Psoas muscle (tissue), 8 donors: ENCODE data around the gene ENTPD1. TPM values are rescaled to one million over a fixed set of nuclear protein-coding genes. Genes with fewer than 3 reads are reported as not detected.

Source experiments
- ATAC-seq, 4 donors: fragments of 200-7000 bp; cut with Tn5 transposase; one replicate each; pipeline ENCODE4 v1.9.1; 2020; ENCODE audit warnings: moderate library complexity in 3 of 4, mild to moderate bottlenecking in 2 of 4
- DNase-seq, 2 donors: peaks; one replicate each; pipeline ENCODE4 v3.0.0-alpha.2; 2020
- H3K27ac ChIP-seq: fragments of 200-600 bp; one replicate; pipeline ENCODE4 v1.8.0; 2022
- H3K27me3 ChIP-seq, 3 donors: fragments of 200-600 bp in 1 of 3; one replicate each; pipeline versions ENCODE4 v1.6.1 to v1.8.0; 2013 to 2022; ENCODE audit warnings: low read length in 2 of 3, mild to moderate bottlenecking in 2 of 3, moderate library complexity in 1 of 3; ENCODE audit not compliant: insufficient read depth in 3 of 3
- H3K36me3 ChIP-seq, 2 donors: fragments of 200-600 bp in 1 of 2; one replicate each; pipeline versions ENCODE4 v1.6.1 to v1.8.0; 2013 to 2022; ENCODE audit warnings: low read depth in 1 of 2, mild to moderate bottlenecking in 1 of 2, moderate library complexity in 1 of 2; ENCODE audit not compliant: insufficient read depth in 1 of 2
- H3K4me1 ChIP-seq: fragments of 200-600 bp; one replicate; pipeline ENCODE4 v1.8.0; 2022
- H3K4me3 ChIP-seq: fragments of 200-600 bp; one replicate; pipeline ENCODE4 v1.8.0; 2022; ENCODE audit warnings: mild to moderate bottlenecking
- H3K9me3 ChIP-seq: fragments of 200-600 bp; one replicate; pipeline ENCODE4 v1.8.0; 2022
- WGBS, 3 donors: extraction: QIAGEN DNeasy Blood & Tissue Kit; methylation state at CpG; one replicate each; pipeline versions ENCODE4 v1.1.6 to v1.1.7; 2013; 5-methylcytosine and 5-hydroxymethylcytosine counted together
- intact Hi-C, 2 donors: fragments of 100-400 bp; cut with DNase I; formaldehyde crosslinking; loops; one replicate each; pipeline versions ENCODE4 v1.11.0 to v1.14.2; 2022
- polyA plus RNA-seq, 3 donors: library from polyadenylated mRNA; stranded (reverse); fragments of 200-250 nt; gene quantifications; one replicate each; pipeline ENCODE4 v1.2.3, GENCODE V29; 2013
- total RNA-seq, 4 donors: library from RNA; stranded (reverse); fragmentation: NEBNext Ultra II Directional in 2 of 4; extraction: Animal tissue kit (Norgen Biotek cat#: 25700) in 2 of 4; gene quantifications; one replicate each; pipeline versions ENCODE4 v1.2.1 to v1.2.4, GENCODE V29; 2021 to 2023
- TF ChIP-seq, protein P1 (sequence below): fragments of 200-600 bp; IDR thresholded peaks from one replicate; pipeline ENCODE4 v1.8.0; 2022; ENCODE audit warnings: antibody characterized with exemption
- donor health status: healthy with polysubstance abuse.
- donor health status: DM: no; HTN: no; CAD: no; lungs with moderate emphysema.
- donor health status: Bipolar disorder and iron deficiency.
- donor health status: healthy.
- donor health status: DM: yes; HTN: yes; CAD: no.
- donor health status: DM: no; HTN: no; CAD: no.
- donor health status: DM: no; HTN: no; CAD: no.
- donor health status: DM: yes; HTN: yes; CAD: no.

ENTPD1 gene
- total and polyA plus RNA-seq, 7 donors: 1.4 to 3.9 (median 1.7) TPM

DNA sequence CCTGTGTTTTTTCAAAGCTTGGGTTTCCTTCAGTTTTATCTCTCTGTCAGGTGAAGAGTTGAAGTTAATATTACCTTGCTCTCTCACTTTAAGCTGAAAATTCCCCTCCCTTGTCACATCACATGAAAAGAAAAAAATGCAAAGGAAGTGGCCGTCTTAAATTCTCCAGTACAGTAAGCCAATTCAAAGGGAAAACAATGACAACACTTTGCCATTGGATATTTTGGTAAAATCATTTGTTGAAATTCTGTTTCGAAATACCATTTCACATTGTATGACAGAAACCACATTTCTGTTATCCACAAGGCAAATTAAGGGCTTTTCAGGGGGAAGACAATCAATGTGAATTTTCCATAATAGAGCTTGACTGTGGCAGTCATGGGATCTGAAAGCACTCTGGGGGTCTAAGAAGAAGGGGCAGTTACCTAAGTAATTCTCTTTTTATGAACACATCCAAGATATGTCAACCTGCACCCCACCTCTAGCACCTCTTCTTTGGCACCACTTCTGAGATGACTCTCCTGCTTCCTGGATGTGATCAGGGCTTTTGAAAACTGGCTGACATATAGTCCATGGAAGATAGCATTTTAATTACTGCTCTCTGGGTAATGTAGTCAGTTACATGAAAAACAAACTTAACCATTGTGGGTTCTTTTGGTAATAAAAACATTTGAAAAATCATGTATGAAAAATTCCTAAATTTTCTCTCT, 63.8 kb downstream of the ENTPD1 start:
- DNase-seq (no peak), ATAC-seq (no peak)
- Histone ChIP-seq H3K4me1 (no peaks in the 10 kb centered on the region), H3K4me3 (no peak overlapping the region), H3K9me3 (no peaks in the 10 kb centered on the region), H3K27me3 (no peaks in the 10 kb centered on the region), H3K27ac (no peak overlapping the region), H3K36me3 (no peaks in the 10 kb centered on the region)
- 40 to 45% (median 40%) methylated on average over 2 of the region's 2 CpGs for WGBS, 3 donors
- TF ChIP-seq, protein P1, sequence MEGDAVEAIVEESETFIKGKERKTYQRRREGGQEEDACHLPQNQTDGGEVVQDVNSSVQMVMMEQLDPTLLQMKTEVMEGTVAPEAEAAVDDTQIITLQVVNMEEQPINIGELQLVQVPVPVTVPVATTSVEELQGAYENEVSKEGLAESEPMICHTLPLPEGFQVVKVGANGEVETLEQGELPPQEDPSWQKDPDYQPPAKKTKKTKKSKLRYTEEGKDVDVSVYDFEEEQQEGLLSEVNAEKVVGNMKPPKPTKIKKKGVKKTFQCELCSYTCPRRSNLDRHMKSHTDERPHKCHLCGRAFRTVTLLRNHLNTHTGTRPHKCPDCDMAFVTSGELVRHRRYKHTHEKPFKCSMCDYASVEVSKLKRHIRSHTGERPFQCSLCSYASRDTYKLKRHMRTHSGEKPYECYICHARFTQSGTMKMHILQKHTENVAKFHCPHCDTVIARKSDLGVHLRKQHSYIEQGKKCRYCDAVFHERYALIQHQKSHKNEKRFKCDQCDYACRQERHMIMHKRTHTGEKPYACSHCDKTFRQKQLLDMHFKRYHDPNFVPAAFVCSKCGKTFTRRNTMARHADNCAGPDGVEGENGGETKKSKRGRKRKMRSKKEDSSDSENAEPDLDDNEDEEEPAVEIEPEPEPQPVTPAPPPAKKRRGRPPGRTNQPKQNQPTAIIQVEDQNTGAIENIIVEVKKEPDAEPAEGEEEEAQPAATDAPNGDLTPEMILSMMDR: no peak
- intact Hi-C loops: no loop called here

DNA sequence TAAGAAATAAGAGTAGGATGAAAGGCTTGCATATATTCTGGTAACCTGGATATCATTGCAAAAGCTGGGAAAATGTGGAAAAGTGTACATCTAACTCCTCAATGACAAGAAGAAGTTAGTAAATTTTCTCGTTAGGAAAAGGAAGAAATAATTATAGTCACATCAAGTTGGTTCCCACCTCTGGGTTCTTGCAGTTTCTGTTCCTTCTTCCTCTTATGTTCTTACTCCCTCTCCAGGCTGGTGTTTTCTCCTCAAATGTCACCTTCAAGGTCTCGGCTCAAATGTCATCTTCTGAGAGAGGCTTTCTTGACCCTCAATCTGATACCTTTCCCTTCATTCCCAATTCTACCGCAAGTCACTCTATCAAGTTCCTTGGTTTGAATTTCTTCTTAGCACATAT, 64.4 kb downstream of the ENTPD1 start:
- DNase-seq: no peak
- H3K4me3 ChIP-seq: no peak overlapping the region
- H3K9me3 ChIP-seq: no peaks in the 10 kb centered on the region
- WGBS, 3 donors: 57 to 59% (median 58%) methylated on average over 3 of the region's 3 CpGs
- intact Hi-C loops: no loop called here
- TF ChIP-seq, protein P1: no peak
- H3K27ac ChIP-seq: no peak overlapping the region
- H3K4me1 ChIP-seq: no peaks in the 10 kb centered on the region
- no peaks in the 10 kb centered on the region for H3K27me3 ChIP-seq
- ATAC-seq: no peak
- no peaks in the 10 kb centered on the region for H3K36me3 ChIP-seq

DNA sequence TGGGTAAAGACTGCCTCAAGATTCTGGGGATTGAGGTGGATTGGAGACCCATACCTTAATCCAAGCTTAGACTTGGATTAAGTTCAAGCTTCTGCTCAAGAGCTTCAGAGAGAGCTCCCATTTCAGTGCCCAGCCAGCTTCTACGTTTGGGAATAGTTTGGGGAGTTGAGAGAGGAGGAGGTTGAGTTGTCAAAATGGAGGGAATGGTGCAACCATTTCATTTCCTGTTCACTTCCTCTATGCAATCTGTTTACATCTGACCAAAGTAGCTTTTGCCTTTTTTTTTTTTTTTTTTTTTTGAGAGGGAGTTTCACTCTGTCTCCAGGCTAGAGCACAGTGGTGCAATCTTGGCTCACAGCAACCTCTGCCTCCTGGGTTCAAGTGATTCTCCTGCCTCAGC, 65.8 kb downstream of the ENTPD1 start:
- intact Hi-C loops: no loop called here
- Histone ChIP-seq H3K4me3 (no peak overlapping the region), H3K9me3 (no peaks in the 10 kb centered on the region), H3K27ac (no peak overlapping the region), H3K4me1 (no peaks in the 10 kb centered on the region), H3K27me3 (no peaks in the 10 kb centered on the region), H3K36me3 (no peaks in the 10 kb centered on the region)
- ATAC-seq (no peak), DNase-seq (no peak)
- 37 to 55% (median 50%) methylated on average over 1 of the region's 1 CpG for WGBS, 3 donors
- TF ChIP-seq, protein P1: no peak

DNA sequence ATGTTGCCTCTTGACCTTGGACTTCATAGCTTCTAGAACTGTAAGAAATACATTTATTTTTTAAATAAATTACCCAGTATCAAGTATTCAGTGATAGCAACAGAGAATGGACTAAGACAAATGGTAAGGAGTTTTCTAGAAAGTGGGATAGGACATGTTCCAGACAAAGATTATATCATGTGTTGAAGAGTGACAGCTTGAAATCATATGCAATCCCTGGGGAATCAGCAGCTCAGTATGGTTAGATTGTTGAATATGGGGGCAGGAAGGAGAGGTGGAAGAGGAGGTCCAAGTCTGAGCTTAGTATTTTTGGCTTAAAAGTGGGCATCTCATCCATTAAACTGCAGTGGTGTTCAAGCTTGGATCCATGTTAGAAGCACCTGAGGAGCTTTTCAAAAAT, 74.1 kb downstream of the ENTPD1 start:
- H3K9me3 ChIP-seq: no peaks in the 10 kb centered on the region
- no peaks in the 10 kb centered on the region for H3K27me3 ChIP-seq
- intact Hi-C loops: no loop called here
- H3K4me1 ChIP-seq: no peaks in the 10 kb centered on the region
- TF ChIP-seq, protein P1: no peak
- DNase-seq (no peak), ATAC-seq (no peak)
- no peaks in the 10 kb centered on the region for H3K36me3 ChIP-seq
- H3K4me3 ChIP-seq: no peak overlapping the region
- no peak overlapping the region for H3K27ac ChIP-seq

DNA sequence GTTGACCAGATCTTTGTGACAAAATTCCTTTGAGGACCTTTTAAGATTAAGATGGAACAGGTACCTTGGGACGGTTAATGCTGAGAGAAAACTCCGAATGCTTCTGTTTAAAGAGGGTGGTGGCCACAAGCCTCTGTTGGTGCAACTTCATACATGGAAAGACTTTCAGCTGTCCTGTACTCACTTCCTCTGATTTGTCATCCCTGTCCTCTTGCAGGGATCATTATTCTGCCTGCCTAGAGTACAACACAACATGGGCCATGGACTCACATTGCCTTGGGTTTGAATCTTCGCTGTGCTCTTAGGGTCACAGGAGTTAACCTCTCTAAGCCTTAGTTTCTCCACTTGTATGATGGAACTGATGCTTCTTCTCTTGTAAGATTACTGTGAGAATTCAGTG, 75.1 kb downstream of the ENTPD1 start:
- DNase-seq (no peak), ATAC-seq (no peak)
- 94 to 96% (median 95%) methylated on average over 3 of the region's 3 CpGs for WGBS, 3 donors
- Histone ChIP-seq H3K4me1 (no peaks in the 10 kb centered on the region), H3K36me3 (no peaks in the 10 kb centered on the region), H3K4me3 (no peak overlapping the region), H3K27ac (no peak overlapping the region), H3K27me3 (no peaks in the 10 kb centered on the region), H3K9me3 (no peaks in the 10 kb centered on the region)
- intact Hi-C loops: no loop called here
- TF ChIP-seq, protein P1: no peak
